IMR-90 (cell line): ENCODE measurements around the gene RALGPS1. TPM values are rescaled to one million over a fixed set of nuclear protein-coding genes. Genes with fewer than 3 reads are reported as not detected.

Experiments used
- ATAC-seq: fragments of 200-7000 bp; cut with Tn5 transposase; 2 replicates; pipeline ENCODE4 v1.9.1; 2020; ENCODE audit warnings: low read depth, mild to moderate bottlenecking, moderate library complexity
- BruUV-seq: library from RNA; stranded (reverse); fragments of 400-500 nt; replicated peaks from 2 replicates; lab custom pipeline; 2021; lab: Mats Ljungman, UMichigan
- CTCF ChIA-PET: fragments of 300-600 bp; formaldehyde crosslinking; extraction: SDS; loops from one replicate; lab custom pipeline; 2021; ENCODE audit warnings: antibody characterized with exemption; lab: Yijun Ruan, JAX
- POLR2A ChIA-PET: fragments of 300-600 bp; sonication (Branson Sonifier 250); formaldehyde crosslinking; loops from one replicate; lab custom pipeline; 2022; ENCODE audit warnings: antibody characterized with exemption; ENCODE audit not compliant: unreplicated experiment; lab: Charles Lee
- DNase-seq: peaks from one replicate; pipeline ENCODE4 v3.0.0; 2013
- H2AFZ ChIP-seq: replicated peaks from 2 replicates; pipeline ENCODE3; 2013; ENCODE audit warnings: low read length, mild to moderate bottlenecking; ENCODE audit not compliant: poor library complexity
- H2AK5ac ChIP-seq: 2 replicates; pipeline ENCODE4 v1.6.1; 2013; ENCODE audit warnings: low read depth, low read length, inconsistent platforms
- H2AK9ac ChIP-seq: replicated peaks from 2 replicates; pipeline ENCODE3; 2013; ENCODE audit warnings: mild to moderate bottlenecking, low read depth, low read length, moderate library complexity; ENCODE audit not compliant: poor library complexity
- H2BK120ac ChIP-seq: 2 replicates; pipeline ENCODE4 v1.6.1; 2013; ENCODE audit warnings: low read depth, low read length, inconsistent platforms
- H2BK15ac ChIP-seq: 3 replicates; pipeline ENCODE4 v1.6.1; 2013; ENCODE audit warnings: low read depth, low read length, inconsistent platforms
- H2BK20ac ChIP-seq: 2 replicates; pipeline ENCODE4 v1.6.1; 2013; ENCODE audit warnings: low read depth, mild to moderate bottlenecking, inconsistent platforms, low read length, moderate library complexity
- H2BK5ac ChIP-seq: 2 replicates; pipeline ENCODE4 v1.6.1; 2013; ENCODE audit warnings: mild to moderate bottlenecking, low read depth, low read length, inconsistent platforms; ENCODE audit not compliant: poor library complexity, severe bottlenecking
- H3K14ac ChIP-seq: replicated peaks from 2 replicates; pipeline ENCODE4 v1.6.1; 2013; ENCODE audit warnings: low read depth, low read length, inconsistent platforms
- H3K18ac ChIP-seq: 2 replicates; pipeline ENCODE4 v1.6.1; 2013; ENCODE audit warnings: low read depth, low read length, control low read depth
- H3K23ac ChIP-seq: 2 replicates; pipeline ENCODE4 v1.6.1; 2013; ENCODE audit warnings: low read depth, low read length, inconsistent platforms
- H3K27ac ChIP-seq: 2 replicates; pipeline ENCODE4 v1.5.1; 2013; ENCODE audit warnings: mild to moderate bottlenecking, control low read depth, low read length; ENCODE audit not compliant: insufficient read depth
- H3K27me3 ChIP-seq: 2 replicates; pipeline ENCODE4 v1.6.1; 2013; ENCODE audit warnings: low read length; ENCODE audit not compliant: control insufficient read depth, insufficient read depth
- H3K36me3 ChIP-seq: 2 replicates; pipeline ENCODE4 v1.6.1; 2013; ENCODE audit warnings: low read length, mixed read lengths; ENCODE audit not compliant: control insufficient read depth, insufficient read depth
- H3K4ac ChIP-seq: 2 replicates; pipeline ENCODE4 v1.6.1; 2013; ENCODE audit warnings: low read depth, low read length, inconsistent platforms
- H3K4me1 ChIP-seq: 2 replicates; pipeline ENCODE4 v1.6.1; 2013; ENCODE audit warnings: low read length, mixed read lengths; ENCODE audit not compliant: control insufficient read depth, insufficient read depth
- H3K4me2 ChIP-seq: 2 replicates; pipeline ENCODE4 v1.6.1; 2013; ENCODE audit warnings: low read depth, mild to moderate bottlenecking, control low read depth, low read length, moderate library complexity
- H3K4me3 ChIP-seq: 2 replicates; pipeline ENCODE4 v1.5.1; 2013; ENCODE audit warnings: low read depth, mild to moderate bottlenecking, control low read depth, low read length, moderate library complexity; ENCODE audit not compliant: insufficient read depth
- H3K56ac ChIP-seq: 2 replicates; pipeline ENCODE4 v1.6.1; 2013; ENCODE audit warnings: low read length, inconsistent platforms; ENCODE audit not compliant: insufficient read depth; ENCODE audit errors: extremely low read depth
- H3K79me1 ChIP-seq, 2 experiments: 2 replicates each; pipeline ENCODE4 v1.6.1; 2013; ENCODE audit warnings: low read length in 2 of 2, inconsistent platforms in 1 of 2, low read depth in 1 of 2
- H3K9ac ChIP-seq: 2 replicates; pipeline ENCODE4 v1.6.1; 2013; ENCODE audit warnings: low read depth, low read length, control low read depth
- H3K9me1 ChIP-seq: 2 replicates; pipeline ENCODE4 v1.6.1; 2013; ENCODE audit warnings: low read length, inconsistent platforms; ENCODE audit not compliant: insufficient read depth
- H3K9me3 ChIP-seq: 2 replicates; pipeline ENCODE4 v1.6.1; 2013; ENCODE audit warnings: low read length; ENCODE audit not compliant: control insufficient read depth, insufficient read depth
- H4K20me1 ChIP-seq: 2 replicates; pipeline ENCODE4 v1.6.1; 2013; ENCODE audit warnings: low read length, inconsistent platforms; ENCODE audit not compliant: insufficient read depth
- H4K5ac ChIP-seq: 2 replicates; pipeline ENCODE4 v1.6.1; 2013; ENCODE audit warnings: mild to moderate bottlenecking, low read depth, low read length, control low read depth
- H4K8ac ChIP-seq, 2 experiments: 2 replicates each; pipeline ENCODE4 v1.6.1; 2013; ENCODE audit warnings: low read depth in 2 of 2, low read length in 2 of 2, control low read depth in 1 of 2, inconsistent platforms in 1 of 2
- H4K91ac ChIP-seq: 2 replicates; pipeline ENCODE4 v1.6.1; 2013; ENCODE audit warnings: low read depth, low read length, inconsistent platforms; ENCODE audit not compliant: insufficient read depth
- BHLHE40 ChIP-seq: fragments of 150-350 bp; IDR thresholded peaks from 2 replicates; pipeline ENCODE4 v1.6.1; 2016; ENCODE audit warnings: mild to moderate bottlenecking, low read depth, low read length
- NFE2L2 ChIP-seq: fragments of 150-350 bp; IDR thresholded peaks from 2 replicates; pipeline ENCODE4 v1.6.1; 2016; ENCODE audit warnings: low read depth, mild to moderate bottlenecking, low read length
- RCOR1 ChIP-seq: IDR thresholded peaks from 2 replicates; pipeline ENCODE4 v1.6.1; 2012; ENCODE audit warnings: mild to moderate bottlenecking, low read length, improper control_type of control experiment; ENCODE audit not compliant: insufficient replicate concordance
- USF2 ChIP-seq: fragments of 150-350 bp; IDR thresholded peaks from 2 replicates; pipeline ENCODE4 v1.6.1; 2017; ENCODE audit warnings: mild to moderate bottlenecking, antibody characterized with exemption, low read length, low read depth
- WGBS, 2 experiments: methylation state at CpG; one replicate each; pipeline versions ENCODE4 v1.1.5 to v1.1.7; 2013; ENCODE audit warnings: missing lambda C conversion rate in 2 of 2; ENCODE audit not compliant: insufficient read length in 1 of 2; ENCODE audit errors: extremely low coverage in 2 of 2; 5-methylcytosine and 5-hydroxymethylcytosine counted together
- dilution Hi-C: fragments of 300-500 bp; cut with HindIII; formaldehyde crosslinking; loops from one replicate; pipeline ENCODE4 v1.14.3; 2018; ENCODE audit warnings: low sequenced_read_pairs; ENCODE audit not compliant: unreplicated experiment
- in situ Hi-C: fragments of 300-500 bp; cut with MboI; formaldehyde crosslinking; loops from 3 replicates; pipeline ENCODE4 v1.14.3; 2019; ENCODE audit warnings: low sequenced_read_pairs, inconsistent platforms, mixed read lengths
- intact Hi-C: fragments of 100-400 bp; cut with micrococcal nuclease; formaldehyde crosslinking; loops from 2 replicates; pipeline ENCODE4 v1.10.0; 2022
- polyA plus RNA-seq, 3 experiments: library from polyadenylated mRNA; depleted of rRNA; stranded (reverse); fragments of >200 nt; gene quantifications; 2 replicates each; pipeline ENCODE4 v1.2.3, GENCODE V29; 2012; ENCODE audit warnings: low replicate concordance in 1 of 3
- total RNA-seq: library from RNA; depleted of rRNA; stranded (reverse); fragments of >200 nt; gene quantifications from 2 replicates; pipeline ENCODE4 v1.2.3, GENCODE V29; 2012

RALGPS1 gene
- total and polyA plus RNA-seq, 2 of the 4 experiments (the other 2 are of a cell fraction) = 0.90 to 2.8 TPM

- Histone ChIP-seq H3K27me3 (no peaks in the 10 kb centered on the region), H2BK20ac (no peak overlapping the region), H3K56ac (no peak overlapping the region), H3K4ac (no peak overlapping the region), H3K4me2 (no peak overlapping the region), H3K27ac (no peak overlapping the region), H2AFZ (no peak overlapping the region), H4K20me1 (peaks cover 40% of the 10 kb centered on the region), H2BK5ac (no peak overlapping the region), H3K9me3 (no peaks in the 10 kb centered on the region), H2AK5ac (no peak overlapping the region), H3K18ac (no peak overlapping the region), H3K4me3 (no peak overlapping the region), H3K14ac (no peak overlapping the region), H4K91ac (no peak overlapping the region), H3K4me1 (peaks cover 3% of the 10 kb centered on the region), H3K79me1 (peaks cover 20 to 62% of the 10 kb centered on the region in 2 experiments), H4K5ac (no peak overlapping the region), H3K9me1 (peaks cover 3% of the 10 kb centered on the region), H3K36me3 (peaks cover 6% of the 10 kb centered on the region), H2BK120ac (no peak overlapping the region), H2BK15ac (no peak overlapping the region), H2AK9ac (no peak overlapping the region), H3K9ac (no peak overlapping the region), H3K23ac (no peak overlapping the region), H4K8ac (no peak overlapping the region)
- no TSS peak for BruUV-seq
- TF ChIP-seq BHLHE40 (no peak), RCOR1 (no peak), NFE2L2 (no peak), USF2 (no peak)
- WGBS, 2 experiments = 64% methylated on average over 4 of the region's 9 CpGs; no CpG with 5 or more reads in 1 of the 2 experiments
- POLR2A ChIA-PET = no interaction called here
- CTCF ChIA-PET = no interaction called here
- in situ Hi-C loops = no loop called here
- ATAC-seq (peak; percentile 61), DNase-seq (peak; percentile 16)
- intact Hi-C loops = loop anchor here (10.0 kb wide), 1 partner anchor 350 kb away; no protein-coding TSS in a partner anchor
- dilution Hi-C loops = no loop called here
Observed at GRCh38 chr9:126874546-126875314, 39.9 kb upstream of the RALGPS1 start.
